Naive B cell (primary cell): ENCODE data around the gene RTL10. TPM values are rescaled to one million over a fixed set of nuclear protein-coding genes. Genes with fewer than 3 reads are reported as not detected.

Experiments
- ATAC-seq, 2 donors: fragments of 150-1000 bp; cut with Tn5 transposase; 2 replicates each; pipeline ENCODE4 v1.10.0; 2021; ENCODE audit warnings: low read depth in 2 of 2, mild to moderate bottlenecking in 2 of 2, moderate library complexity in 2 of 2
- DNase-seq: peaks from one replicate; pipeline ENCODE4 v3.0.0; 2022
- H3K27ac Mint-ChIP-seq, 6 donors: one replicate each; pipeline ENCODE4 v1.8.0; 2020 to 2022; ENCODE audit warnings: mild to moderate bottlenecking in 6 of 6, mixed read lengths in 6 of 6, moderate library complexity in 5 of 6, inconsistent platforms in 2 of 6
- H3K27me3 Mint-ChIP-seq, 3 donors: one replicate each; pipeline ENCODE4 v1.8.0; 2021 to 2022; ENCODE audit warnings: mixed read lengths in 3 of 3, mild to moderate bottlenecking in 1 of 3
- H3K36me3 Mint-ChIP-seq, 2 donors: one replicate each; pipeline ENCODE4 v1.8.0; 2020 to 2022; ENCODE audit warnings: mixed read lengths in 2 of 2, inconsistent platforms in 1 of 2, mild to moderate bottlenecking in 1 of 2
- H3K4me1 Mint-ChIP-seq, 3 donors: one replicate each; pipeline ENCODE4 v1.8.0; 2020 to 2022; ENCODE audit warnings: mixed read lengths in 3 of 3, inconsistent platforms in 1 of 3, mild to moderate bottlenecking in 1 of 3, moderate library complexity in 1 of 3
- H3K4me3 Mint-ChIP-seq, 8 donors: one replicate each; pipeline ENCODE4 v1.8.0; 2020 to 2022; ENCODE audit warnings: mild to moderate bottlenecking in 8 of 8, mixed read lengths in 8 of 8, moderate library complexity in 8 of 8, inconsistent platforms in 2 of 8
- H3K9me3 Mint-ChIP-seq, 7 donors: one replicate each; pipeline ENCODE4 v1.8.0; 2020 to 2022; ENCODE audit warnings: mixed read lengths in 7 of 7, mild to moderate bottlenecking in 5 of 7, inconsistent platforms in 2 of 7, moderate library complexity in 1 of 7
- polyA plus RNA-seq, 6 donors: library from polyadenylated mRNA; unstranded; fragments of 300-500 nt; fragmentation: Illumina TruSeq; gene quantifications; one replicate each; pipeline ENCODE4 v1.2.3, GENCODE V29; 2021; ENCODE audit warnings: low read depth in 6 of 6

Gene RTL10
- polyA plus RNA-seq, 6 donors from 2014 or later, result 5.5 to 8.9 (median 6.1) TPM; not detected in 1

DNA sequence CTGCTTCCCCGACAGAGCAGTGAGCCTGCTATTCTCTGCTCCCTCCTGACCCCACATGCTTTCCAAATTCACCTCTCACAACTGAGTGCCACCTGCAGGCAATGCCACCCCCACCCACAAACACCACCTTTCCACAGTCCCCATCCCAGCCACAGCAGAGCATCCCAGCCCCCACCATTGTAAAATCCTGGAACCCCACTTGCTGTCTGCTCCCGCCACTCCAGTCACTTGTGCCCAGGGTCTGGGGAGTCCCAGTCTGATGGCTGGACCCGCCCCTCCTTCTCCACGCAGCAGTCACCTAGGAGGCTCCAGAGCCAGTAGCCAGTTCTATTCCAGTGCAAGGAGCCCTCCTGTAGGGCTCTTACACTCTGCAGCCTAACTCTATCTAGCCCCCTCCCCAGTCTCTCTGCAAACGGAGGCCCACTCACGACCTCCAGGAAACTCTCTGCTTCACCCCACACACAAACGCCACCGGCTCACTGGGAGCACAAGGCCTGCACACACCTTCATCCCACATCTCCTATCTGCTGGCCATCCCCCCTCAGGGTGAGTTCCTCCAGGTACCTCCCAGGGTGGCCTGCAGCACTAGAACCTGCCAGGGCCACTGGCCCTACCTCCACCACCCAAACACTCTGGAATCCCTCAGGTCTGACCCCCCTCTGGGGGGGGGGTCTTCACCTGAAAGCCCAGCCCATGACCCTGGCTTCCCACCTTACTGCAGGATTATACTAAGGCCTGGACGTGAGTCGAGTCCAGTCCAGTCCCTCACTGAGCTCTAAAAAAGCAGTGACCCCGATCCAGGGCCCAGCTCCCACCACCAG, 1.4 kb downstream of the RTL10 start:
- DNase-seq, result no peak
- no peak for ATAC-seq
- Mint-ChIP-seq H3K4me3 (peak overlapping the region; percentile 92 to 96 (median 94)), H3K27me3 (no peaks in the 10 kb centered on the region), H3K27ac (peak overlapping the region in 5 of 6 donors; percentile 24 to 95 (median 56)), H3K9me3 (no peaks in the 10 kb centered on the region), H3K36me3 (no peaks in the 10 kb centered on the region), H3K4me1 (peaks cover 36 to 46% (median 38%) of the 10 kb centered on the region in 3 donors)

DNA sequence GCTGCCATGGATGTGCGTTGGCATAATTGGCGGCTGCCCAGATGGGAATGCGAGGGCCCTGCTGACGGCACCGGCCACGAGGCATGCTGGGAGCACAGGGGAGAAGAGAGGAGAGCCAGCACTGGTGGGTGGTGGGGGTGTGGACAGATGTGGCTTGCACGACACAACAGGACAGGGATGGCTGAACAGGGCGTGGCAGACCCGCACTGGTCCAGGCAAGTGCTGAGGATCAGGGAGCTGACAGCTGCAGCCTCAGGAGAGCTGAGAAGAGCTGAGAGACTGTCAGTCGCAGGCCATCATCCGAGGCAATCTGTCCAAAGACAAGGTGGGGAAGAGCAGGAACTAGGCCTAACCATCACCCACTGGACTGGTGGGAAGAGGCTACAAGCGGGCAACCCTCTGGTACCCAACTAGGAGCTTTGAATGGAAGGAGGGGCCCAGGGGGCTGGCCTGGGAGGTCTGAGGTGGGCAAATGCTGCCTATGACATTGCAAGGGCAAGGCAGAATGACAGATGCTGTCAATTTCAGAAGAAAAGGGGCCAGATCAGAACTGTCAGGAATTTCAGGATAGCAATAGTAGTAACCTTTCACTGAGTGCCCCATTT, 2.4 kb downstream of the RTL10 start:
- Mint-ChIP-seq H3K27me3 (no peaks in the 10 kb centered on the region), H3K27ac (peak overlapping the region in 3 of 6 donors; percentile 24 to 52 (median 44)), H3K4me1 (peaks cover 36 to 45% (median 42%) of the 10 kb centered on the region in 3 donors), H3K4me3 (peak overlapping the region in 7 of 8 donors; percentile 88 to 95 (median 94)), H3K9me3 (no peaks in the 10 kb centered on the region), H3K36me3 (no peaks in the 10 kb centered on the region)
- no peak for ATAC-seq
- DNase-seq, result no peak

DNA sequence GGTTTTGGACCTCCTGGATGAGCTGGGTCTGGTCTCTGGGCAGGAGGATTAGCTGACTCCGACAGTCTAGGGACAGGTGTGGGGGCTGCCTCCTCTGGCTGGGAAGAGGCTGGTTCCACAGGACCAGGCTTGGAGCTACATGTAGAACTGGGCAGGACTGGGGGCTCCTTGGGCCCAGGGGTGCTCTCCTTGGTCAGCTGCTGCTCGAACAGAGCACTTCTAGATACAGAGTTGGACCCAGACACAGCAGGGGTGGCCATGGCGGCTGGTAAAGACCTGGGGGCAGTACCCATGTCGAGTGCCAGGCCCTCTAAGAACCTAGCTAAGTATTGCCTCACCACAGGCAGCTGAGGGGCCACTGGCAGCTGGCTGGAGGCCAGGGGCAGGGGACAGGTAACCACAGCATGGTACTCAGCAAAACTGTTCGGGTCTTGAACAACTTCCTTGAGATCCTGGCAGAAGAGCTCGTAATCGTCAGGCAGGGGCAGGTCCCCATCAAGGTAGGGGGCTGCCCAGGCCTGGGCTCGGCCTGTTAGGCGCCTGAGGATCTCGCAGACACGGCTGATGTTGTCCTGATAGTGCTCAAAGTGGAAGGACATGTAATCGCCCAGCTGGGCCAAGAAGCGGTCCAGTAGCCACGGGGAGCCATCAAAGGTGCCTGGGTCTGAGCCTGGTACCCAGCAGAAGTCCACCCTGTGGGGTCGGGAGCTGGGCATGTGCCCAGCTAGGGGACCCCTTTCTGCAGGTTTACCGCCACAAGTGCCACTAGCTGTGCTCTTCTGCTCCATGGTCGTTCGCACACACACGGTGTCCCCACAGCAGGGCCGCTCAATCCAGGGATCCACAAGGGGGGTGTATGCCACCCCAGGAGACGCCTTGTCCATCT, 3.1 kb downstream of the RTL10 start:
- Mint-ChIP-seq H3K9me3 (no peaks in the 10 kb centered on the region), H3K4me1 (peaks cover 36 to 42% (median 38%) of the 10 kb centered on the region in 3 donors), H3K27ac (no peak overlapping the region), H3K4me3 (peak overlapping the region in 2 of 8 donors; percentile 95), H3K27me3 (no peaks in the 10 kb centered on the region), H3K36me3 (no peaks in the 10 kb centered on the region)
- no peak for DNase-seq
- no peak for ATAC-seq

DNA sequence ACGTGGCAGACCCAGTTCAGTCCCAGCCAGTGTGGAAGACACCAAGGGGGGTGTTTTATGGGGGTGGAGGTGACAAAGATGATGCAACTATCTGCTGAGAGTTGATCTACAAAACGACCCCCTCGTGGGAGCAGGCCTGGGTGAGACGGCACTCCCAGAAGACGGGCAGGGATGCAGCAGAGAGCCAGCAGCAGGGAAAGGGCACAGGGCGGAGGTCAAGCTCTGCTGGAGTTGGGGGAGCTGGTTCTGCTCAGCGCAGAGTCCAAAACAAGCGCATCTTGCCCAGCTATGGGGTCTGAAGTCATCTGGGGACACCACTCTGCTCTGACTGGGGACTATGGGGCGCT, 3.9 kb downstream of the RTL10 start:
- DNase-seq (no peak), ATAC-seq (no peak)
- Mint-ChIP-seq H3K36me3 (no peaks in the 10 kb centered on the region), H3K9me3 (no peaks in the 10 kb centered on the region), H3K4me1 (peaks cover 34 to 44% (median 41%) of the 10 kb centered on the region in 3 donors), H3K4me3 (peak overlapping the region in 1 of 8 donors; percentile 55), H3K27me3 (no peaks in the 10 kb centered on the region), H3K27ac (no peak overlapping the region)

DNA sequence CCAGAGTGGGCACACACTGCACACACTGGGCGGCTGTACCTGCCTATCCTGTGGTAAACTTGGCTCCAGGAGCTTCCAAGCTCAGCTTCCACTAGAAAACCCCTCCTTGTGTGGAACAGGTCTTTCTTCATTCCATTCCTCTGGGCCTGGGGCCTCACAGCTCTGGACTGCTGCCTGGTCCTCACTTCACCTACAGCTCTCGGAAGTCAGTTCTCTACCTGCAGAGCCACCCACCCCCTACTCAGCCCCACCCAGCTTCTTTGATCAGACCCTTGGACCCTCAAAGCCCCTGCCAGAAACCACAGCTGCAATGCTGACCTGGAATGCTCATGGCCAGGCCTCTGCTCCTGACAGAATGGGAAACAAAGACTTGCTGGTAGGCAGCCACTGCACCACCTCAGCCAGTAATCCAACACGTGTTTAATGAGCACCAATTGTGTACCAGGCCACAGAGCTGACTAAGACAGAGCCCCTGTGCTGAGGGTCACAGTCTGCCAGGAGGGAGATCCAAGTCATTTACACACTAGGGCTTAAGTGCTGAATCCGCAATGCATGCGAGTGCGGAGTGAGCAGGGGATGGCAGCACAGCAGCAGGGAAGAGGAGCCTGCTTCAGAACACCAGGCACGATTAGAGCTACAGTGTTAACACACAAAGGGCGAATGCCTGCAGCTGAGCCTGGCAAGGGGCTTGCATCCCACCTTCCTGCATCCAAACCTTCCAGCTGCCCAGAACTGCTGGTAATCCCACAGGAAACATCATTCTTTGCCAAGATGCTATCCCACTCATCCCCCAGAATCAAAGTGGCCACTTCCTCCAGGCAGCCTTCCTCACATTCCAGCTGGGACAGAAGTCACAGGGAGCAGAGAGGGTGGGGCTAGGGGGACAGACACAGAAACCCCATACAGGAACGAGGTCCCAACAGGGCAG, 4.6 kb downstream of the RTL10 start:
- peaks cover 38 to 50% (median 45%) of the 10 kb centered on the region in 3 donors for H3K4me1 Mint-ChIP-seq
- no peaks in the 10 kb centered on the region for H3K27me3 Mint-ChIP-seq
- DNase-seq (no peak), ATAC-seq (no peak)
- H3K27ac Mint-ChIP-seq, result no peak overlapping the region
- no peaks in the 10 kb centered on the region for H3K9me3 Mint-ChIP-seq
- H3K36me3 Mint-ChIP-seq, result no peaks in the 10 kb centered on the region
- H3K4me3 Mint-ChIP-seq, result peak overlapping the region in 2 of 8 donors; percentile 24 to 55

DNA sequence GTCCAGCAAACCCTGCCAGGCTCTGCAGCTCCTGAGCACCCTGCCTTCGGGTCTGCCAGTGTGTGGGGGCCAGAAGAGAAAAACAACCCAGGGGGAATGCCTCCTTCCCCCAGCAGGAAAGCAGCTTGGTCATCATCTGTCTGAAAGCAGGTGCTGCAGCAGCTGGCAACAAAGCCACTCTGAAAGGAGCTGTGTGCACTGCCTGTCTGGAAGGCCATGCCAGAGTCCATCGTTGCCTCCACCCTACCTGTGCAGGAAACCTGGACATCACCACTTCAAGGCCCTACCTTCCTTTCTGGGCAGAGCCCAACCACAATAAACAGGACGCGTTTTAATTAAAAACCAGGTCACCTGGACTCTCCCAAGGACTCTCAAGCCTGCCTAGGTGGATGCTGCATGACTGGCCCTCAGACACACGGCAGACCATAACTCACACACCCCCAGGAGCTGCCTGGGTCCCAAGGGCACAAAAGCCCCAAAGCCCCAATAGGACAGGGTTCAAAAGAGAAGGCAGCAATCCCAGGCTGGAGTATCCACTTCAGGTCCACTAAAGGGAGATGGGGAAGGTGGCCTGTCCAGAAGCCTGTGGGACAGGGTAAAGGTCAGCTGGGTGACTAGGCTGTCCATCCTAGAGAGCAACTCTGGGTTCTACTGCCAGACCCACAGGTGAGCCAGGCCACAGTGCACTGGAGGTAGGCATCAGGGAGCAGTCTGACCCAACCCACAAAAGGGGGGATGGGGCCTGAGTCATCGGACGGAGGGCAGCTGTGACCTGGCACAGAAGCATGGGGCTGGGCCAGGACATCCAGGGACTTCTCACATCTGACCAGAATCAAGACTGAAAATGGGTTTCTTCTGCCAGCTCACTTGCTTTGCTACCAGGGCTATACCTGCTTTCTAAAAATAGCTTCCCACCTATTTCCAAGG, 6.1 kb downstream of the RTL10 start:
- DNase-seq, result no peak
- no peak overlapping the region for H3K27ac Mint-ChIP-seq
- peak overlapping the region in 1 of 8 donors; percentile 5 for H3K4me3 Mint-ChIP-seq

DNA sequence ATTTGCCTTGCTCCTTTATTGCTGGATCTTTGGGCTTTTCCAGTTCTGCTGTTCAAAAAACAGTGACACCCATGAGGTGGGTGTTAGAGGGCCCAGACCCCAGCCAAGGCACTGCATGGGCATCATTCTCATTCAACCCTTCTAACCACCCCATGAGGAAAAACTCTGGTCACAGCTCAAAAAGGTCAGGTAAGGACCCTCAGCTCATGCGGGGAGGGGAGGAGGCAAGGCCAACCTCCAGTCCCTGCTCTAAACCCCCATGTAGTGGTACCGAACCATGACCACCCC, 7.4 kb downstream of the RTL10 start:
- peaks cover 31 to 42% (median 37%) of the 10 kb centered on the region in 3 donors for H3K4me1 Mint-ChIP-seq
- H3K36me3 Mint-ChIP-seq, result no peaks in the 10 kb centered on the region
- no peak overlapping the region for H3K4me3 Mint-ChIP-seq
- DNase-seq, result no peak
- no peak for ATAC-seq
- no peaks in the 10 kb centered on the region for H3K27me3 Mint-ChIP-seq
- no peaks in the 10 kb centered on the region for H3K9me3 Mint-ChIP-seq
- H3K27ac Mint-ChIP-seq, result no peak overlapping the region

More for the DNA sequence above, 6.1 kb downstream of the RTL10 start:
- no peak for ATAC-seq
- Mint-ChIP-seq H3K36me3 (no peaks in the 10 kb centered on the region), H3K9me3 (no peaks in the 10 kb centered on the region), H3K4me1 (peaks cover 44 to 54% (median 50%) of the 10 kb centered on the region in 3 donors), H3K27me3 (no peaks in the 10 kb centered on the region)

DNA sequence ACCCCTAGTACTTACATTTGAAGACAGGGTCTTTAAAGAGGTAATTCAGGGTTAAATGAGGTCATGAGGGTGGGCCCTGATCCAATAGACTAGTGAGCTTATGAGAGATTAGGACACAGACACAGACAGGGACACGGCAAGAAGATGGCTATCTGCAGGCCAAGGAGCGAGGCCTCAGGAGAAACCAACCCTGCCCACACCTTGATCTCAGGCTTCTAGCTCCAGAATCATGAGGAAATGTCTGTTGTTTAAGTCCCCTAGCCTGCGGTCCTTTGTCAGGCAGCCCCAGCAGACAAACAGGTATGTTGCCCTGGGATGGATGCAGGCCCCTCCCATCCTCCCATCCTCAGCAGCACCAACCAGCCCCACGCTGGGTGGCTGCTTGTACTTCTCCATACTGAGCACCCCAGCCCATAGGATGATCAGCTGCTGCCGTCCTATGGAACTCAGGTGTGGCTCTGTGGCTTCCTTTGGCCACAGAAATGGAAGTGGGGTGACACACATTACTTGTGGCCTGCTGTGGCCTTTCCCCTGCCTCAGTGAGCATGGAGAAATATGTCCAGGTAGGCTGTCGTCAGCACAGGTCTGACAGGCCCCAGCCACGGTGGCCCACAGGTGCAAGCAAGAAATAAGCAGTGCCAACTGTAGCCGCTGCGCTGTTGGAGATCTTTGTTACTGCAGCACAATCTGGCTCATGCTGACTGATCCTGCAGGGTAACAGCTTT, 7.9 kb downstream of the RTL10 start:
- DNase-seq, result no peak
- H3K27ac Mint-ChIP-seq, result peak overlapping the region in 1 of 6 donors; percentile 33
- H3K27me3 Mint-ChIP-seq, result no peaks in the 10 kb centered on the region
- H3K4me1 Mint-ChIP-seq, result peaks cover 27 to 39% (median 37%) of the 10 kb centered on the region in 3 donors
- H3K9me3 Mint-ChIP-seq, result no peaks in the 10 kb centered on the region
- H3K36me3 Mint-ChIP-seq, result no peaks in the 10 kb centered on the region
- no peak overlapping the region for H3K4me3 Mint-ChIP-seq
- ATAC-seq, result no peak

DNA sequence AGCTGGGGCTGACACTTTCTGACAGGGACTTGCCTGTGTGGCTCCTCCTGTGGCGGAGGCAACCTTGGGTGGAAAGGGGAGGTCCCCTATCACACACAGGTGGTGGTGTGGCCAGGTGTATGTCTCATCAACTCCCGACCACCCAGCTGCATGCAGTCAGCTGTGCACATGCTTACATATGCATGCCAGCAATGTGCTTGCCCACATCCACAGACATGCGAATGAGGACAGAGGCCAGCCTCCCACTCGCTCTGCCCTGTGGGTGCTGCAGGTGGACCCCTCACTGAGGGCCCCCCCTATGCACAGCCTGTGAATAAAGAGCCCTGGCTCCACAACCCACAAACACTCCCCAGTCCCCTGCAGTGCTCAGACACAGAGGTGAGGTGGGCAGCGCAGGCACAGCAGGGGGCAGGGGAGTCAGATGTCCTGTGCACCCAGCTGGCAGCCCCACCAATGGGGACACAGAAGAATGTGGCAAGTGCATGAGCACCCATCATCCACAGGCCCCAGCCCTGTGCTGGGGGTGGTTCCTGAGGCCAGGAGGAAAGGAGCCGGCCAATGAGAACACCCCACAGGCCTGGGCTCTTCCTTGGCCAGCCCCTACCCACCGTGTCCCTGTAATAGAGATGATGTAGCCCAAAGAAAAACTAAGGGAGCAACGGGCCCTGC, 9.5 kb downstream of the RTL10 start:
- no peaks in the 10 kb centered on the region for H3K9me3 Mint-ChIP-seq
- H3K27me3 Mint-ChIP-seq, result no peaks in the 10 kb centered on the region
- H3K4me1 Mint-ChIP-seq, result peaks cover 24 to 39% (median 34%) of the 10 kb centered on the region in 3 donors
- DNase-seq (no peak), ATAC-seq (peak; percentile 44 to 73)
- H3K36me3 Mint-ChIP-seq, result no peaks in the 10 kb centered on the region
- peak overlapping the region in 1 of 6 donors; percentile 80 for H3K27ac Mint-ChIP-seq
- peak overlapping the region in 3 of 8 donors; percentile 56 to 78 (median 66) for H3K4me3 Mint-ChIP-seq

DNA sequence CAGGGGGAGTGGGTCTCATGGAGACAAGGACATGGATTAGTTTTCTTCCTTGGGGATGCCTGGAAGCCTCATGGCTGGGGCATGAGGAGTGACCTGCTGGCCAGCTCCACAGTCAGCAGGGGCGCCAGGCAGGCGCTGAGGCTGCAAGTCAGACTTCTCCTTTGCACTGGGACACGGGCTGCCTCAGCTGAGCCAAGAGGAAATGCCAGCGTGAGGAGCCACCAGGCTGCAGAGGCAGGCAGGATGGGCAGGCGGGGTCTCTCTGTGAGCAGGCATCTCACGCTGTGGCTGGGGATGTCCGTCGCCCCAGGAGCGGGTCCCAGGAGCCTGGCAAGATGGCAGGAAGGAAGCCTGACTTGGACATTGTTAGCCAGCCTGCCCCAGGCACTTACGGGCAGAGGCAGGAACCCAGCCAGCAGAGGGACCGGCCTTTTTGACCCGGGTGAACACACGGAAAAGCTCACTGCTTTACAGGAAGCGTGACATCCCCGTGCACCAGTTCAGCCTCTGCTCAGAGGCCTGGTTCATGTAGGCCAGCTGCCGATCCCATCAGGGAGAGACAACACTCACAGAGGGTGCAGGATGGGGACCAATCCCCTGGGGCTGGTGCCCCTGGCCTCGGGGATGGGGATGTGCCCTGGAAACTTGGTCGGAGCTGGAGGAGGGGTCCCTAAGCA, 10.2 kb downstream of the RTL10 start:
- H3K4me3 Mint-ChIP-seq, result peak overlapping the region in 7 of 8 donors; percentile 25 to 78 (median 65)
- ATAC-seq, result peak; percentile 52 to 56
- H3K27ac Mint-ChIP-seq, result peak overlapping the region in 4 of 6 donors; percentile 51 to 80 (median 62)
- no peak for DNase-seq
- peaks cover 22 to 33% (median 30%) of the 10 kb centered on the region in 3 donors for H3K4me1 Mint-ChIP-seq
- no peaks in the 10 kb centered on the region for H3K27me3 Mint-ChIP-seq
- no peaks in the 10 kb centered on the region for H3K36me3 Mint-ChIP-seq
- H3K9me3 Mint-ChIP-seq, result no peaks in the 10 kb centered on the region
